ENCODE results near the gene ABCG8.
"Not testable (repeated sequence)": the region's sequence is repeated elsewhere in the genome, so short reads cannot be mapped to it uniquely, and the experiment has no call there.

ABCG8 gene

GRCh38 chr2:43874776-43875451 is 36.1 kb downstream of the ABCG8 start:
- no peak for DNase-seq (ENCODE audit: low spot score)

GRCh38 chr2:43877782-43878464 is 39.2 kb downstream of the ABCG8 start:
- DNase-seq (ENCODE audit: low spot score), result peak; percentile 76

GRCh38 chr2:43879261-43879660 is 40.5 kb downstream of the ABCG8 start:
- no peak for DNase-seq (ENCODE audit: low spot score)

- DNase-seq (ENCODE audit: low spot score), result no peak
Measured at GRCh38 chr2:43880471-43880870, 41.7 kb downstream of the ABCG8 start.

GRCh38 chr2:43880952-43881351 is 42.2 kb downstream of the ABCG8 start:
- no peak for DNase-seq (ENCODE audit: low spot score)

GRCh38 chr2:43882312-43882711 is 43.5 kb downstream of the ABCG8 start:
- DNase-seq (ENCODE audit: low spot score), result no peak

GRCh38 chr2:43884689-43885088 is 45.9 kb downstream of the ABCG8 start:
- no peak for DNase-seq (ENCODE audit: low spot score)

GRCh38 chr2:43885132-43885632 is 46.4 kb downstream of the ABCG8 start:
- DNase-seq (ENCODE audit: low spot score), result no peak

- no peak for DNase-seq (ENCODE audit: low spot score)
Measured at GRCh38 chr2:43887176-43887575, 48.4 kb downstream of the ABCG8 start.

GRCh38 chr2:43889416-43889815 is 50.6 kb downstream of the ABCG8 start:
- no peak for DNase-seq (ENCODE audit: low spot score)

- no peak for DNase-seq (ENCODE audit: low spot score)
Measured at GRCh38 chr2:43890855-43891254, 52.1 kb downstream of the ABCG8 start.

- no peak for DNase-seq (ENCODE audit: low spot score)
Measured at GRCh38 chr2:43894743-43895142, 56.0 kb downstream of the ABCG8 start.

- no peak for DNase-seq (ENCODE audit: low spot score)
Measured at GRCh38 chr2:43896906-43897305, 58.1 kb downstream of the ABCG8 start.

- no peak for DNase-seq (ENCODE audit: low spot score)
Measured at GRCh38 chr2:43897492-43897891, 58.7 kb downstream of the ABCG8 start.

- DNase-seq (ENCODE audit: low spot score), result no peak
Measured at GRCh38 chr2:43898134-43898837, 59.5 kb downstream of the ABCG8 start.

GRCh38 chr2:43898838-43899346 is 60.1 kb downstream of the ABCG8 start:
- no peak for DNase-seq (ENCODE audit: low spot score)

GRCh38 chr2:43899589-43899988 is 60.8 kb downstream of the ABCG8 start:
- DNase-seq (ENCODE audit: low spot score), result no peak

- DNase-seq (ENCODE audit: low spot score), result peak; percentile 82
Measured at GRCh38 chr2:43905371-43905803, 66.6 kb downstream of the ABCG8 start.

- no peak for DNase-seq (ENCODE audit: low spot score)
Measured at GRCh38 chr2:43905871-43906270, 67.1 kb downstream of the ABCG8 start.

- no peak for DNase-seq (ENCODE audit: low spot score)
Measured at GRCh38 chr2:43906448-43907109, 67.8 kb downstream of the ABCG8 start.

GRCh38 chr2:43911136-43911790 is 72.5 kb downstream of the ABCG8 start:
- DNase-seq (ENCODE audit: low spot score), result not testable (repeated sequence)

GRCh38 chr2:43924463-43924862 is 85.7 kb downstream of the ABCG8 start:
- DNase-seq (ENCODE audit: low spot score), result no peak
